ENCODE measurements around the gene LAX1. TPM values are rescaled to one million over a fixed set of nuclear protein-coding genes. Genes with fewer than 3 reads are reported as not detected.

The LAX1 gene
- total RNA-seq, 1 donor from 2014 or later, result not detected

GRCh38 chr1:203805689-203806088 lies 40.7 kb downstream of the LAX1 start:
- Histone ChIP-seq H3K4me1 (peaks cover 51% of the 10 kb centered on the region), H3K4me3 (no peak overlapping the region), H3K27ac (replicated peaks) (no peak overlapping the region), H3K9me3 (replicated peaks) (no peaks in the 10 kb centered on the region), H3K27me3 (ENCODE audit: low read depth) (no peaks in the 10 kb centered on the region), H3K36me3 (peaks cover 53% of the 10 kb centered on the region)
- DNase-seq, result no peak
- TF ChIP-seq CTCF (IDR thresholded peaks at IDR 0.05; ENCODE audit: borderline replicate concordance), result no peak
- intact Hi-C loops (cut with micrococcal nuclease), result no loop called here

- H3K4me3 ChIP-seq, result no peak overlapping the region
- no peaks in the 10 kb centered on the region for H3K9me3 ChIP-seq (replicated peaks)
- H3K27ac ChIP-seq (replicated peaks), result no peak overlapping the region
- no peak for TF ChIP-seq CTCF (IDR thresholded peaks at IDR 0.05; ENCODE audit: borderline replicate concordance)
- peaks cover 68% of the 10 kb centered on the region for H3K36me3 ChIP-seq
- H3K27me3 ChIP-seq (ENCODE audit: low read depth), result no peaks in the 10 kb centered on the region
- no peak for DNase-seq
- intact Hi-C loops (cut with micrococcal nuclease), result no loop called here
- peaks cover 36% of the 10 kb centered on the region for H3K4me1 ChIP-seq
Measured at GRCh38 chr1:203807196-203807595, 42.2 kb downstream of the LAX1 start.

GRCh38 chr1:203813581-203814341 lies 48.8 kb downstream of the LAX1 start:
- H3K4me1 ChIP-seq, result no peaks in the 10 kb centered on the region
- H3K4me3 ChIP-seq, result no peak overlapping the region
- peaks cover 76% of the 10 kb centered on the region for H3K36me3 ChIP-seq
- H3K9me3 ChIP-seq (replicated peaks), result no peaks in the 10 kb centered on the region
- no peak overlapping the region for H3K27ac ChIP-seq (replicated peaks)
- no peaks in the 10 kb centered on the region for H3K27me3 ChIP-seq (ENCODE audit: low read depth)
- intact Hi-C loops (cut with micrococcal nuclease), result no loop called here
- DNase-seq, result no peak
- TF ChIP-seq CTCF (IDR thresholded peaks at IDR 0.05; ENCODE audit: borderline replicate concordance), result no peak

- DNase-seq, result no peak
- Histone ChIP-seq H3K27ac (replicated peaks) (no peak overlapping the region), H3K4me3 (no peak overlapping the region), H3K27me3 (ENCODE audit: low read depth) (no peaks in the 10 kb centered on the region), H3K4me1 (peaks cover 6% of the 10 kb centered on the region), H3K9me3 (replicated peaks) (no peaks in the 10 kb centered on the region), H3K36me3 (peaks cover 90% of the 10 kb centered on the region)
- intact Hi-C loops (cut with micrococcal nuclease), result no loop called here
- TF ChIP-seq CTCF (IDR thresholded peaks at IDR 0.05; ENCODE audit: borderline replicate concordance), result no peak
Measured at GRCh38 chr1:203818399-203818798, 53.4 kb downstream of the LAX1 start.

- peaks cover 6% of the 10 kb centered on the region for H3K4me1 ChIP-seq
- no peaks in the 10 kb centered on the region for H3K27me3 ChIP-seq (ENCODE audit: low read depth)
- intact Hi-C loops (cut with micrococcal nuclease), result no loop called here
- DNase-seq, result no peak
- H3K4me3 ChIP-seq, result no peak overlapping the region
- H3K27ac ChIP-seq (replicated peaks), result no peak overlapping the region
- peaks cover 81% of the 10 kb centered on the region for H3K36me3 ChIP-seq
- no peak for TF ChIP-seq CTCF (IDR thresholded peaks at IDR 0.05; ENCODE audit: borderline replicate concordance)
- H3K9me3 ChIP-seq (replicated peaks), result no peaks in the 10 kb centered on the region
Measured at GRCh38 chr1:203823306-203823705, 58.3 kb downstream of the LAX1 start.

Other genes with a start within 250 kb of the LAX1 start
- gene ATP2B4, start 138.4 kb upstream of the LAX1 start, total RNA-seq, result 97.7 TPM
- gene ZBED6, start 30.4 kb downstream of the LAX1 start, total RNA-seq, result 11.1 TPM
- gene ZC3H11A, start 30.4 kb downstream of the LAX1 start, total RNA-seq, result 50.1 TPM
- 46.7 TPM for gene SNRPE, start 96.4 kb downstream of the LAX1 start, total RNA-seq